Esophagus squamous epithelium (tissue), 4 donors: ENCODE results near the gene TVP23A.

ENCODE experiments used
- POLR2A ChIP-seq, 4 donors: fragments of 450-650 bp; IDR thresholded peaks; one replicate each; pipeline ENCODE4 v1.6.1; 2017; ENCODE audit warnings: antibody characterized with exemption in 4 of 4, mild to moderate bottlenecking in 4 of 4, moderate library complexity in 3 of 4
- TF ChIP-seq, protein P1 (sequence below), 6 experiments: fragments of 450-650 bp in 4 of 6; fragments of 200-600 bp in 2 of 6; sonication (generic) in 2 of 6; IDR thresholded peaks; one replicate each; pipeline ENCODE4 v1.5.1; 2016 to 2019; ENCODE audit warnings: antibody characterized with exemption in 6 of 6, mild to moderate bottlenecking in 4 of 6, moderate library complexity in 4 of 6

DNA sequence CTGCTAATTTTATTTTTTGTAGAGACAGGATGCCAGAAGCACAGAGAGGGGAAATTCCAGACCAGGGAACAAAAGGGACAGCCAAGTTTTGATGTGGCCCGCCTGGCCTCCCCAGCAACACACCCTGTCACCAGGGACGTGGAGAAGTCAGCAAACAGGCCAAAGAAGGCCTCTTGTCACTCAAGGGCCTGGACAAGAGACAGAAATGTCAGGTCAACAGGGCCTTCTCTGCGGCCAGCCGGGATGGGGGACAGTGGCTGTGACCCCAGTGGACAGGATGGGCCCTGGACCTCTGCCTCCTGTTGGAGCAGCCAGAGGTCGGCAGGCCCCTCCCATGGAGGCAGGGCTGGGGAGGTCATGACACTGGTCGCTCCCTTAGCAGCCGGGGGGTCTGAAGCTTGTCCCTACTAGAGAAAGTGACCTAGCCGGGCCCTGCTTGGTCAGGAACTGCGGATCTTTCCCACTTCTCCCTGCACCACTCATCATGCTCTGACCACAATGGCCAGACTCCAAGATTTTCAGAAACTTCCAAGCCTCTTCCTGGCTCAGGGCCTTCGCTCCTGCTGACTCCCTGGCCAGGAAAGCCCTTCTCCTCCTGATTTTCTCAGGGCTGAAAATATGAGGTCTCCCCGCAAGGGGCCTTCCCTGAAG is 9.2 kb upstream of the TVP23A start:
- TF ChIP-seq, protein P1, sequence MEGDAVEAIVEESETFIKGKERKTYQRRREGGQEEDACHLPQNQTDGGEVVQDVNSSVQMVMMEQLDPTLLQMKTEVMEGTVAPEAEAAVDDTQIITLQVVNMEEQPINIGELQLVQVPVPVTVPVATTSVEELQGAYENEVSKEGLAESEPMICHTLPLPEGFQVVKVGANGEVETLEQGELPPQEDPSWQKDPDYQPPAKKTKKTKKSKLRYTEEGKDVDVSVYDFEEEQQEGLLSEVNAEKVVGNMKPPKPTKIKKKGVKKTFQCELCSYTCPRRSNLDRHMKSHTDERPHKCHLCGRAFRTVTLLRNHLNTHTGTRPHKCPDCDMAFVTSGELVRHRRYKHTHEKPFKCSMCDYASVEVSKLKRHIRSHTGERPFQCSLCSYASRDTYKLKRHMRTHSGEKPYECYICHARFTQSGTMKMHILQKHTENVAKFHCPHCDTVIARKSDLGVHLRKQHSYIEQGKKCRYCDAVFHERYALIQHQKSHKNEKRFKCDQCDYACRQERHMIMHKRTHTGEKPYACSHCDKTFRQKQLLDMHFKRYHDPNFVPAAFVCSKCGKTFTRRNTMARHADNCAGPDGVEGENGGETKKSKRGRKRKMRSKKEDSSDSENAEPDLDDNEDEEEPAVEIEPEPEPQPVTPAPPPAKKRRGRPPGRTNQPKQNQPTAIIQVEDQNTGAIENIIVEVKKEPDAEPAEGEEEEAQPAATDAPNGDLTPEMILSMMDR (IDR thresholded peaks at IDR 0.05) = no peak
- no peak for TF ChIP-seq POLR2A (IDR thresholded peaks at IDR 0.05)
